Keratinocyte (primary cell): ENCODE measurements around the gene ACP7. TPM values are rescaled to one million over a fixed set of nuclear protein-coding genes. Genes with fewer than 3 reads are reported as not detected.

Source experiments
- DNase-seq: peaks from one replicate; pipeline ENCODE4 v3.0.0-alpha.2; 2011; ENCODE audit warnings: low read depth, missing footprints, low spot score
- FAIRE-seq: peaks from 2 replicates; lab custom pipeline; 2011; peaks lifted over from hg19 to GRCh38; lab: Jason Lieb, UNC
- H2AFZ ChIP-seq: 2 replicates; pipeline ENCODE4 v1.6.0; 2012; ENCODE audit warnings: low read length, control low read depth, inconsistent platforms; ENCODE audit not compliant: control insufficient read depth
- H3K27ac ChIP-seq: 2 replicates; pipeline ENCODE4 v1.5.1; 2011; ENCODE audit warnings: low read length; ENCODE audit not compliant: control insufficient read depth, insufficient read depth
- H3K27me3 ChIP-seq: 3 replicates; pipeline ENCODE4 v1.6.0; 2011; ENCODE audit warnings: low read length; ENCODE audit not compliant: control insufficient read depth, insufficient read depth; ENCODE audit errors: extremely low read depth
- H3K36me3 ChIP-seq, 2 experiments: 2 replicates in 1 of 2; 3 replicates in 1 of 2; pipeline ENCODE4 v1.5.1; 2011; ENCODE audit warnings: low read length in 2 of 2, mild to moderate bottlenecking in 1 of 2; ENCODE audit not compliant: control insufficient read depth in 2 of 2, insufficient read depth in 2 of 2; ENCODE audit errors: extremely low read depth in 1 of 2
- H3K4me1 ChIP-seq: 3 replicates; pipeline ENCODE4 v1.5.1; 2011; ENCODE audit warnings: low read length; ENCODE audit not compliant: control insufficient read depth, insufficient read depth; ENCODE audit errors: extremely low read depth
- H3K4me2 ChIP-seq: 3 replicates; pipeline ENCODE4 v1.6.0; 2011; ENCODE audit warnings: low read depth, low read length; ENCODE audit not compliant: control insufficient read depth, insufficient read depth; ENCODE audit errors: extremely low read depth
- H3K4me3 ChIP-seq, 3 experiments: fragments of 200-600 bp in 1 of 3; sonication (generic) in 1 of 3; 2 replicates in 2 of 3; 3 replicates in 1 of 3; pipeline ENCODE4 v1.5.1; 2011 to 2016; ENCODE audit warnings: low read length in 3 of 3, mild to moderate bottlenecking in 3 of 3, control low read depth in 2 of 3, inconsistent platforms in 1 of 3, low read depth in 1 of 3, mixed read lengths in 1 of 3, mixed run types in 1 of 3, moderate library complexity in 1 of 3; ENCODE audit not compliant: control insufficient read depth in 2 of 3, insufficient read depth in 2 of 3; ENCODE audit errors: extremely low read depth in 1 of 3
- H3K79me2 ChIP-seq: 2 replicates; pipeline ENCODE4 v1.6.0; 2012; ENCODE audit warnings: low read length; ENCODE audit not compliant: control insufficient read depth, insufficient read depth
- H3K9ac ChIP-seq: 3 replicates; pipeline ENCODE4 v1.6.0; 2011; ENCODE audit warnings: low read length; ENCODE audit not compliant: control insufficient read depth, insufficient read depth; ENCODE audit errors: extremely low read depth
- H3K9me1 ChIP-seq: 3 replicates; pipeline ENCODE4 v1.6.0; 2011; ENCODE audit warnings: low read length; ENCODE audit not compliant: control insufficient read depth, insufficient read depth; ENCODE audit errors: extremely low read depth
- H3K9me3 ChIP-seq: 2 replicates; pipeline ENCODE4 v1.5.1; 2012; ENCODE audit warnings: low read depth, low read length; ENCODE audit not compliant: control insufficient read depth
- H4K20me1 ChIP-seq: 3 replicates; pipeline ENCODE4 v1.6.0; 2011; ENCODE audit warnings: low read length; ENCODE audit not compliant: control insufficient read depth, insufficient read depth; ENCODE audit errors: extremely low read depth
- EZH2 ChIP-seq: IDR thresholded peaks from one replicate; pipeline ENCODE4 v1.6.1; 2012; ENCODE audit warnings: inconsistent platforms, mild to moderate bottlenecking, low read length, moderate library complexity
- dilution Hi-C: fragments of 300-500 bp; cut with MboI; formaldehyde crosslinking; loops from one replicate; pipeline ENCODE4 v1.7.0; 2020; ENCODE audit warnings: low sequenced_read_pairs; ENCODE audit not compliant: extremely low pct_ligation_motif_present
- polyA plus RNA-seq, 5 experiments: library from polyadenylated mRNA; depleted of rRNA in 3 of 5; stranded (reverse) in 3 of 5; stranded (forward) in 1 of 5; unstranded in 1 of 5; fragments of >200 nt; gene quantifications; 1 replicate in 1 of 5; 2 replicates in 3 of 5; 3 replicates in 1 of 5; pipeline versions ENCODE4 v1.2.1 to v1.2.3, GENCODE V29; 2011 to 2012; ENCODE audit warnings: missing spikeins in 2 of 5, low read depth in 1 of 5, low replicate concordance in 1 of 5
- TF ChIP-seq, protein P1 (sequence below), 3 experiments: IDR thresholded peaks in 1 of 3; conservative IDR thresholded peaks in 1 of 3; optimal IDR thresholded peaks in 1 of 3; 2 replicates in 2 of 3; 3 replicates in 1 of 3; pipeline versions ENCODE3 to v1.5.1; 2011; ENCODE audit warnings: low read length in 3 of 3, mild to moderate bottlenecking in 3 of 3, moderate library complexity in 2 of 3, control low read depth in 1 of 3, inconsistent platforms in 1 of 3; ENCODE audit not compliant: insufficient read depth in 2 of 3; ENCODE audit errors: extremely low read depth in 1 of 3

The ACP7 gene
- polyA plus RNA-seq, 1 donor (not counting 4 experiments of a cell fraction or from before 2014, with no cell fraction given) = 0.09 TPM

DNA sequence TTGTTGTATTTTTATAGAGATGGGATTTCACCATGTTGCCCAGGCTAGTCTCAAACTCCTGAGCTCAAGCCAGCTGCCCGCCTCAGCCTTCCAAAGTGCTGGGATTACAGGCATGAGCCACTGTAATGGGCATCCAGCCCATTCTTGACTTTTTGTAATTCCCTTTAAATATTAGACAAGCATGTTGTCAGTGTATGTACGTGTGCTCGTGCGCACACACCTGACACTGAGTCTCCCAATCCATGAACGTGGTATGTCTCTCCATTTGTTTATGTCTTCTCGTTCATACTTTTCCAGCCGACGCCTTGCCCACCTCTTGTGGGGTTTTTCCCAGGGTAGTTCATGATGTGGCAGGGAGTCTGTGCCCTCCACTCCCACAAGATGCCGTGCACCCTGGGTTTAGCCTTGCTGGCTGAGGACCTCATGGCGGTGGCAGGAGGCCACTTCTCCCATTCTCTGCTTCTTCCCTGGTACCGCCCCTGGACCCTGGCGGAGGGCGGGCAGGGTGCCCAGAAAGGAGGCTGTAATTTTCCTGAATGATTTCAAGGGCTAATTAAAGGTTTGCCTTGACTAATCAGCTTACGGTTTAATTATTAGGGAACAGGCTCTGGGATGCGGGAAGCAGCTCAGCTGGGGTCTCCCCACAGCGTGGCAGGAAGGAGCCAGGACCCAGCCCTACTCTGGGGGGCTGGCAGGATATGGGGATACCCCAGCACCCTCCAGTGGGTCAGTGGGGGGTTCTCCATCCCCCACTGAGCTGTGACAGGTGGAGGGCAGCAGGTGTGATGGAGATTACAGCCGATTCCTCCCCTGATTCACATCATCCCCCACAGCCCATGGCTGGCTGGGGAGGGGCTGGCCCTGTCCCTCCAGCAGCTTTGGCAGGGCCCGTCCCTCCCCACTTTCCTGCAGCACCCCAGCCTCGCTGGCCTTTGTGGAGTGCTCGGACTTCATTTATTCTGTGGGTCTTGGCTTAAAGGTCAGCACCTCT, 54.3 kb downstream of the ACP7 start:
- TF ChIP-seq EZH2 = no peak
- TF ChIP-seq, protein P1, sequence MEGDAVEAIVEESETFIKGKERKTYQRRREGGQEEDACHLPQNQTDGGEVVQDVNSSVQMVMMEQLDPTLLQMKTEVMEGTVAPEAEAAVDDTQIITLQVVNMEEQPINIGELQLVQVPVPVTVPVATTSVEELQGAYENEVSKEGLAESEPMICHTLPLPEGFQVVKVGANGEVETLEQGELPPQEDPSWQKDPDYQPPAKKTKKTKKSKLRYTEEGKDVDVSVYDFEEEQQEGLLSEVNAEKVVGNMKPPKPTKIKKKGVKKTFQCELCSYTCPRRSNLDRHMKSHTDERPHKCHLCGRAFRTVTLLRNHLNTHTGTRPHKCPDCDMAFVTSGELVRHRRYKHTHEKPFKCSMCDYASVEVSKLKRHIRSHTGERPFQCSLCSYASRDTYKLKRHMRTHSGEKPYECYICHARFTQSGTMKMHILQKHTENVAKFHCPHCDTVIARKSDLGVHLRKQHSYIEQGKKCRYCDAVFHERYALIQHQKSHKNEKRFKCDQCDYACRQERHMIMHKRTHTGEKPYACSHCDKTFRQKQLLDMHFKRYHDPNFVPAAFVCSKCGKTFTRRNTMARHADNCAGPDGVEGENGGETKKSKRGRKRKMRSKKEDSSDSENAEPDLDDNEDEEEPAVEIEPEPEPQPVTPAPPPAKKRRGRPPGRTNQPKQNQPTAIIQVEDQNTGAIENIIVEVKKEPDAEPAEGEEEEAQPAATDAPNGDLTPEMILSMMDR (optimal IDR thresholded peaks at IDR 0.05 in 1 of 3, IDR thresholded peaks at IDR 0.05 in 1 of 3, conservative IDR thresholded peaks at IDR 0.05 in 1 of 3; ENCODE audit: extremely low read depth in 1 of 3, insufficient read depth in 2 of 3, low read length in 3 of 3) = no peak
- peaks cover 84% of the 10 kb centered on the region for H3K79me2 ChIP-seq
- peaks cover 6% of the 10 kb centered on the region for H3K9me1 ChIP-seq
- DNase-seq (no peak), FAIRE-seq (no peak)
- H3K9me3 ChIP-seq = no peaks in the 10 kb centered on the region
- H3K4me2 ChIP-seq = no peak overlapping the region
- H3K27ac ChIP-seq = no peak overlapping the region
- no peaks in the 10 kb centered on the region for H3K36me3 ChIP-seq
- no peak overlapping the region for H3K9ac ChIP-seq
- H2AFZ ChIP-seq = no peak overlapping the region
- no peak overlapping the region for H3K4me3 ChIP-seq
- dilution Hi-C loops = no loop called here
- peaks cover 8% of the 10 kb centered on the region for H3K4me1 ChIP-seq
- H4K20me1 ChIP-seq = peaks cover 11% of the 10 kb centered on the region
- no peaks in the 10 kb centered on the region for H3K27me3 ChIP-seq

DNA sequence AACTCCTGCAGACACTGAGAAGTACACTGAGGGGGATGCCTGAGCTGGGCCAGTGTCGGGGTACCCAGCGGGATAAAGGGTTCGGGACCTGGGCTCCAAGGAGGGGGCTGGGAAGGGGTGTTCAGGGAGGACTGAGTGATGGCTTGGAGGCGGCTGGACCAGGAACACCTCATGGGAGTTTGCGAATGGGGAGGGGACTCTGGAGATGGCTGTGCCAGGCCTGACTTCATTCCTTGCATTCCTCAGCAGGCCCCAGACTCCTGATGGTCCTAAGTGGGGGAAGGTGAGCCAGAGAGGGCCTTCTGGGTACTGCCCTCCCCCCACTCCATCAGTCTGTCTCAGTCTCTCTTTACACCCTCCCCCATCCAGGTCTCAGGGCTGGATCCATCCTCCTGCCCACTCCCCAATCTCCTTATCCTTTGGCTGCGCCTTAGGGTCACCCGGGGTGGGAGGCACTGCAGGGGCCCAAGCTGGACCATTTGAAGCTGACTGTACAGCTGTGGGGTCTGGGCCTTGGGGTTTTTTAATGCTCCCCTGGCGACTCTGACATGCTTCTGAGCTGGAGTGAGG, 55.2 kb downstream of the ACP7 start:
- no peak for FAIRE-seq
- TF ChIP-seq EZH2 = no peak
- TF ChIP-seq, protein P1 (optimal IDR thresholded peaks at IDR 0.05 in 1 of 3, IDR thresholded peaks at IDR 0.05 in 1 of 3, conservative IDR thresholded peaks at IDR 0.05 in 1 of 3; ENCODE audit: extremely low read depth in 1 of 3, insufficient read depth in 2 of 3, low read length in 3 of 3) = no peak
- Histone ChIP-seq H3K9ac (no peak overlapping the region), H3K27ac (no peak overlapping the region), H3K79me2 (peaks cover 81% of the 10 kb centered on the region), H3K36me3 (no peaks in the 10 kb centered on the region), H4K20me1 (peaks cover 7% of the 10 kb centered on the region), H3K4me1 (peaks cover 8% of the 10 kb centered on the region), H3K27me3 (no peaks in the 10 kb centered on the region), H3K9me1 (peaks cover 3% of the 10 kb centered on the region), H3K4me3 (no peak overlapping the region), H2AFZ (no peak overlapping the region), H3K9me3 (no peaks in the 10 kb centered on the region), H3K4me2 (no peak overlapping the region)
- no peak for DNase-seq
- dilution Hi-C loops = no loop called here
